ENCODE results near the gene WIPF2.
"Not testable (repeated sequence)": the region's sequence is repeated elsewhere in the genome, so short reads cannot be mapped to it uniquely, and the experiment has no call there.

Gene WIPF2

DNA sequence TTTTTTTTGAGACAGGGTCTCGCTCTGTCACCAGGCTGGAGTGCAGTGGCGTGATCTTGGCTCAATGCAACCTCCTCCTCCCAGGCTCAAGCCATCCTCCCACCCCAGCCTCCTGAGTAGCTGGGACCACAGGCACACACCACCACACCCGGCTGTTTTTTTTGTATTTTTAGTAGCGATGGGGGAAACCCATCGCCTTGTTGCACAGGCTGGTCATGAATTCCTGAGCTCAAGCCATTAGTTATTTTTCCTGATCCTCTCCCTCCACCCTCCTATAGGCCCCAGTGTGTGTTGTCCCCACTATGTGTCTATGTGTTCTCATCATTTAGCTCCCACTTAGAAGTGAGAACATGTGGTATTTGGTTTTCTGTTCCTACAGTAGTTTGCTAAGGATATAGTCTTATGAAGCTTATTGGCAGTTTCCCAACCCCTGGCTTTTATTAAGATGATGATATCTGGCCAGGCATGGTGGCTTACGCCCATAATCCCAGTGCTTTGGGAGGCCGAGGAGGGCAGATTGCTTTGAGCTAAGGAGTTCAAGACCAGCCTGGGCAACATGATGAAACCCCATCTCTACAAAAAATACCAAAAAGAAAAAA is 80.2 kb downstream of the WIPF2 start:
- DNase-seq = not testable (repeated sequence)

DNA sequence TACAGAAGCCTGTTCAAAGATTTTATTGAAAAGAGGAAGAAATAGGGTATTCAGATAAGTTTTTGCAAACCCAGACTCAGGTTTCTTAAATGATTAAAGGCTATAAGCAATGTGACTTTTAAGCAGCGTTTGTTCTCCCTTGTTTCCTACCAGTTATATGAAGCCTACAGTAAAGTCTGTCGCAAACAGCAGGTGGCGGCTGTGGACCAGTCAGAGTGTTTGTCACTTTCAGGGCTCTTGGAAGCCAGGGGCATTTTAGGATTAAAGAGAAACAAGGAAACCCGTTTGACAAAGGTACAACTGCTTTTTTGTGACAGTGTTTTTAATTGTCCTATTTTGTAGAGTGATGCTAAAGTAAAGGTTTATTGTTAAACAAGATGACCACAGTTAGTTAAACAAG is 82.2 kb downstream of the WIPF2 start:
- DNase-seq = no peak

- DNase-seq = peak; percentile 47 to 53
Measured at GRCh38 chr17:40303009-40303657, 84.0 kb downstream of the WIPF2 start.

- DNase-seq = no peak
Measured at GRCh38 chr17:40303708-40304551, 84.8 kb downstream of the WIPF2 start.

DNA sequence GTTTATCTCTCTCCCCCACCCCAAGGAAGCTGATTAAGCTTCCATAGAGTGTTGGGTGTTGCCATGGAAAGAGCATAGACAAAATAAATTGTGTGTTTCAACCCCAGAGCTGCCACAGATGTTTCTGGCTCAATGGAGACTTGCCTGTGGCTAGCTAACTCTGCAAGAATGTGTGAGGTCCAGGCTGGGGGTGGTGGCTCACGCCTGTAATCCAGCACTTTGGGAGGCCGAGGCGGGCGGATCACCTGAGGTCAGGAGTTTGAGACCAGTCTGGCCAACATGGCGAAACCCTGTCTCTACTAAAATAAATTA is 85.4 kb downstream of the WIPF2 start:
- DNase-seq = not testable (repeated sequence)

DNA sequence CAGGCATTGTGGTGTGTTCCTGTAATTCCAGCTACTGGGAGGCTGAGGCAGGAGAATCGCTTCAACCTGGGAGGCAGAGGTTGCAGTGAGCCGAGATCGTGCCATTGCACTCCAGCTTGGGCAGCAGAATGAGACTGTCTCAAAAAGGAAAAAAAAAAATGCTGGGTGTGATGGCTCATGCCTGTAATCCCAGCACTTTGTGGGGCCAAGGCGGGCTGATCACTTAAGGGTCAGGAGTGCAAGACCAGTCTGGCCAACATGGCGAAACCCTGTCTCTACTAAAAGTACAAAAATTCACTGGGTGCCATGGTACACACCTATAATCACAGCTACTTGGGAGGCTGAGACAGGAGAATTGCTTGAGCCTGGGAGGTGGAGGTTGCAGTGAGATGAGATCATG is 85.8 kb downstream of the WIPF2 start:
- DNase-seq = not testable (repeated sequence)

DNA sequence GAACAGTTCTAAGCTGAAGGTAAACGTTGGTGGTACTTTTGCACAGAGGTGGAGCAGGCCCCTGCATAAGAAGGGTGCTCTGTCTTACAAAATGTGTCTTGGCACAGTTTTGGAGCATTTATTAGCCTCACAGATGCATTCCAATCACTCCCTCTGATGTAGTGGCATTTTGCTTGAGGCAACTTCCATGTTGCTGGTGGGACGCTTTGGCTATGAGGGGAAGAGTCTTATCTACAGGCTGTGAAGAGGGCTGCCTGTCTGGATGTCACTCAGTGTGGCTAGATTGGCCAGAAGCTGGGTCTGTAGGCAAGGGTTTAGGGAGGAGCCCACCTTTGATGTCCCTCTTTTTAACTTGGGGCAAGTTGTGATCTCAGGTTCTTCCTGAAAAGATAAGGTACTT is 87.3 kb downstream of the WIPF2 start:
- DNase-seq = no peak

- DNase-seq = no peak
Measured at GRCh38 chr17:40307001-40307730, 88.1 kb downstream of the WIPF2 start.

- no peak for DNase-seq
Measured at GRCh38 chr17:40307740-40308239, 88.7 kb downstream of the WIPF2 start.

DNA sequence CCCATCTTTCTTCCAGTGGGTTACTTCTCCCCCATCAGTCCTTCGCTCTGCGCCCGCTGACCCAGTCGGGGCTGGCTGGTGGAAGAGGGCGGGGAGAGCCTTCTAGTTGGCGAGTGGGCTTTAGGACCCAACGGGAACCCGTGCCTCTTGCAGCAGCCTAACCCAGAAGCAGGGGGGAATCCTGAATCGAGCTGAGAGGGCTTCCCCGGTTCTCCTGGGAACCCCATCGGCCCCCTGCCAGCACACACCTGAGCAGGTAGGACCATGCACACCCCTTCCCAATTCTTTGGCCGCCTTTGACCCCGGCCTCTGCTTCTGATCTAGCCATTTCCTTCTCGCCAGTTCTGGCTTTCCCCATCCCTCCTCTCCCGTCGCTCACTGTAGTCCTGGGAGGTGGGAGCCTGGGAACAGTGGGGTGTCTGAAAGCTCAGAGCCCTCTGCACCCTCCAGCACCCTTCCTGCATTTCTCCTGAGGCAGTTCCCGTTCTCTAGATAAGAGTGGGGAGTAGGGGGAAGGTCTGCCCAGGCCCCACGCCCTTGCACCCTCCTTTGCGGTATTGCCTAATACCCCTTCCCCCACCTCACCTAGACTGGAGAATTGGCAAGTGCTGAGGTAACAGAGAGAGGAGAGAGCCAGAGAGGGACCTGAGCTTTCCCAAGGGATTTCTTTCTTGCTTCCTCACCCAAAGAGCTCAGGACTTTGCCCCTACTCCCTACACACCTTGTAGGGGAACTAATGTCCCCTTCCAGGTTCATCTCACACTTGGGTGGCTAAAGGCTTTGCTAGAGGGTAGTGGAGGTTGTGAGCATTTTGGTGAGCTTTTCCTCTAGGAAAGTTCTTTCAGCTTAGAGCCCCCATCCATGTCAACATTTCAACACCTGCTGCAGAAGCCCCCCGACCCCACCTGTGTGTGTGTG is 90.2 kb downstream of the WIPF2 start, which contains the start of gene RARA:
RARA (plus strand) TSS at position 150 of the 918 bp plus-strand sequence. CDS start 22,039 bp downstream, outside the sequence.
- DNase-seq = no peak

DNA sequence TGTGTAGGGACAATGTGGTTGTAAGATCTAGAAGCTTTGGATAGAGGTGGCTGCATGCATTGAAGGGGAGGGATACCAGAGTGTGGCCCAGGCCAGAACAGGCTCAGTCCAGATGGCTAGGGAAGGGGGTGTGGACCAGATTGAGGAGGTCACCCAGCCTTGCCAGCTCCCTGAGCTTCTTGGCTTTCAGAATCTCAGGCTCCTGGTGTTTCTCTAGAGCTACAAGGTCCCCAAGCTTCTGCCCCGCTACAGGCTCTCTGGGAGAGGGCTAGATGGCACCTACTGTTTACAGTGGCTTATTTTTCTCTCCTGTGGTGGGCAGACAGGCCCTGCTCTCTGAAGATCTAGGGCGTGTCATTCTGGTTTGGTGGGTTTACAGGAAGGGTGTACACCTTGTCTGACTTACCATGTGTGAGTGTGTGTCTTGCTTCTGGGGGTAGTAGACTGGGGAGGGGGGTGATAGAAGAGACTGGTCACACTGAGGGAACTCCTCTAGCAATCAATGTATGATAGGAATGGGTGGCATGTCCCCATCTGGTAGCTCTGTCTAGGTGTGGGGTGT is 90.9 kb downstream of the WIPF2 start:
- DNase-seq = no peak

- no peak for DNase-seq
Measured at GRCh38 chr17:40310882-40311391, 91.8 kb downstream of the WIPF2 start.

DNA sequence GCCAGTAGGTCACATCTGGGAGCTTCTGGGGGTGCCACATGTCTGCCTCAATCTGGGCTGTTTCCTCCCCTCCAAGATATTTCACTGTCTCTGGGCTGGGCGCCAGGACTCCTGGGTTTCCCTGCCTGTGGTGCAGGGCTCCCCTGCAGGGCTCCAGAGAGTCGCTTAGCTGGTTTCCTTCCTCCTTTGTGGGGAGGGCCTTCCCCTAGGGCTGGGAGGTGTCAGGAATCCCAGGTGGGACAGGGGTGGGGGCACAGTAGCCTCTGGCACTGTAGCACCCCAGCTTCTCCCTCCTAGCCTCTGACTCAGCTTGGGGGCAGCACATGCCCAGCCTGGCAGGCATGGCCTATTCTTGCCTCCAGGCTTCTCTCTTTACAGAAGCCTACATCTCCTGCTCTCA is 92.5 kb downstream of the WIPF2 start:
- no peak for DNase-seq

- DNase-seq = no peak
Measured at GRCh38 chr17:40312131-40312731, 93.1 kb downstream of the WIPF2 start.

- DNase-seq = no peak
Measured at GRCh38 chr17:40312893-40313667, 94.0 kb downstream of the WIPF2 start.

- no peak for DNase-seq
Measured at GRCh38 chr17:40313668-40314583, 94.8 kb downstream of the WIPF2 start.

DNA sequence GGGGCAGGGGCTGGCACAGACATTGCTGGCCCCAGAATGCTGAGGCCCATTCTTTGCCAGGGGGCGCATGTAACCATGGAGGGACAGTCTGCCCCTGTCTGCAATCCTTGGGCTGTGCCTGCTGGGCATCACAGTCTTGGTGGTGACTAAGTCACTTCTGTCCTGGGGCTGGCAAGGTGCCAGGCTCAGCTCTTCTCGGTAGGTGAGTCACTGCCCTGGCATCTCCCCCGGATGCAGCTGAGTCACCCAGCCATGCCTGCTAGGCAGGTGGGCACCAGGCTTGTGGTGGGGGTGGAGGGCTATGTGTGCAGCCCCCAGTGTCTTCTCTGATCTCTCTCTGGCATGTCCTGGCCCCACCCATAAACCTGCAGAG is 95.5 kb downstream of the WIPF2 start:
- peak; percentile 90 to 91 for DNase-seq

DNA sequence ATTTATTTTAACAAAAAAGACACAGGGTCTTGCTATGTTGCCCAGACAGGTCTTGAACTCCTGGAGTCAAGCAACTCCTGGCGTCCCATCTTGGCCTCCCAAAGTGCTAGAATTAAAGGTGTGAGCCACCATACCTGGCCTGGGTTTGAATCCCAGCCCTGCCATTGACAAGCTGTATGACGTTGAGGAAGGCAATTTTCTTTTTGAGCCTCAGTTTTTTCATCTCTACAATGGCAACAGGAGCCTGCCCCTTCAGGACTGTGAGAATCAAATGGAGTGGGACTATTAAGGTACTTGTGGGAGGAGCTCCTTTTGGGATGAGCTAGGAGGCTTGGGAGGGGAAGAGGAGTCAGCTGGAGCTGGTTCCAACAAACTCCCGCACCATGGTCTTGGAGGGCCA is 96.1 kb downstream of the WIPF2 start:
- no peak for DNase-seq

All from activated CD4-positive, alpha-beta T cell treated with anti-CD3 and anti-CD28 coated beads, Interleukin-2, amount 50 U/mL, for 4 hours (primary cell).